NCI-H1694 (cell line): ENCODE measurements around the gene PRKCA.
A peak's percentile ranks its signal among the peaks of the same experiment; 100 is the strongest.

Experiments used
- DNase-seq: peaks from one replicate; lab custom pipeline; 2025; lab: John Stamatoyannopoulos, UW

Gene PRKCA

DNA sequence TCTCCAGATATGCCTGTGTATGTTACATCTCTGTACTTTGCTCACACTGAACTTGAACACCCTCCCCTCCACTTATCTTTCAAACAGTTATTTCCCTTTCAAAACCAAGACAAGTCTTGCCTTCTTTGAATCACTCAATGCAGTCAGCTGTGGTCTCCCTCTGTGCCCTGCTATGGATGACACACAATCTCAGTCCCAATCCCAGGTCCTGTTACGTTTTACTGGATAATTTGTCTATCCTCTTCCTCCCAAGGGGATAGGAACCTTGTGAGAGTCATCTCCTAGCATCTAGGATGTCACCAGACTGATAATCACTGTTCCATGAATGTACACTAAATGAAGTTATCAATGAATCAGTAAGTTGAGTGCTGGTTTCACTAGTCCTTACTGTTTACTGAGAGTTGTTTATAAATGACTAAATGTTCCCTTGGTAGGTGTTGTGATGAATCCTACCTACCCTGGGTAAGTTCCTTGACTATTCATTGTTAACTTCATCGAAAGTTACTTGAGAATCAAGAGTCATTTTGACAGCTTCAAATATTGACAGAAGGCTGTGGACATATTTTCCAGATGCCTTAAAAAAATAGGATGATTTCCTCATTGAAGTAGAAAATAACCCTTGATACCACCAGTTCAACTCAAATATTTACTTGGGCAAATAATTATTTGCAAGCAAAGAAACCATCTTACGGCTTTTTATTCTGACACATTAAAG lies 244.9 kb downstream of the PRKCA start:
- DNase-seq, result no peak

DNA sequence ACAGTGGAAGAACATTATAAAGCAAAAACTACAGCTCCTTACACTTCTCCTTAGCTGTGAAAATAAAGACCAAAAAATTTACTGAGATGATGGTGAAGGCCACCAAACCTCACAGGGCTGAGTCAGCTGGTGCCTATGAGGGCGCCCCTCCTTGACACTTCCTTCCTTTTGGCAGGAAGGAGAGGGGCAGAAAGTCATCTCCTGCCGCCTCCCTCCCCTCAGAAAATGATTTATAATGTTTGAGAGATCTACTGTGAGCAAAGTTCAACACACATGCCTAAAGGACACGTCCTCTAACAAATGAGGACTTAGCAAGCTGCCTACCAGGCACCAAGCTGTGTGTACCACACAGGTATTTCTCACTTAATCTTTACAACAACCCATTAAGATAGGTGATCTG lies 245.7 kb downstream of the PRKCA start:
- no peak for DNase-seq

DNA sequence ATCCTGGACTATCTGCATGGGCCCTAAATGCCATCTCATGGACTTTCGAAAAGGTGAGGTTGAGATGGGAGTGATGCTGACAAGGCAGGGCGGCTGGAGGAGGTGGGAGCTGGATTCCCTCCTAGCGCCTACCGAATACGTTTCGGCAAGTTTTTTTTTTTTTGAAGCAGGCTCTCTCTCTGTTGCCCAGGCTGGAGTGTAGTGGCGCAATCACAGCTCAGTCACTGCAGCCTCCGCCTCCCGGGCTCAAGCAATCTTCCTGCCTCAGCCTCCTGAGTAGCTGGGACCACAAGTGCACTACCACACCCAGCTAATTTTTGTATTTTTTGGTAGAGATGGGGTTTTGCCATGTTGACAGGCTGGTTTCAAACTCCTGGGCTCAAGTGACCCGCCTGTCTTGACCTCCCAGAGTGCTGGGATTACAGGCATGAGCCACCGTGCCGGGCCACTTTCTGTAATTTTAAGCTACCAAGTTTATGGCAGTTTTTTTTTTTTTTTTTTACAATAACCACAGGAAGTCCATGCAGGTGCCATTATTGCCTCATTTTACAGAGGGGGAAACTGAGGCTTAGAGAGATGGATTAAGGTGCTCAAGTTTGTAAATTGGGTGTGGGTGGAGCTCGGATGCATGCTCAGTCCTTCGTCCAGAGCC lies 246.4 kb downstream of the PRKCA start:
- no peak for DNase-seq

DNA sequence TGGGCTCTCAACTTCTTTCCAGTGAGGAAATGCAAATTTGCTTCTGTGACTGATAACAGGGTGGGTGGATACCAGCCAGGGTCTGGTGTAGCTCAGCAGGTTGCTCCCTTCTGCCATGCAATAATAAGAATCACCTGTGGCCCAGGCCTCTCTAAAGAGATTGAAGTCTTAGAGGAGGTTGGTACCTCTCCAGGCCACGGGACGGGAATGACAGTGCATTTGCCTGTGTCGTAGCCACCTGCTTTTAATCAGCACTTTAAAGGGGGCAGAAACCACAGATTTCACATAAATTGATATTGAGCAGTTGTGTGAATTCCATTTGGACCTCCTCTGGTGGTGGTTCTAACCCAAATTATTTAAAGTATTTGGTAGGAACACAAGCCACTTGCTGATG lies 246.9 kb downstream of the PRKCA start:
- no peak for DNase-seq

DNA sequence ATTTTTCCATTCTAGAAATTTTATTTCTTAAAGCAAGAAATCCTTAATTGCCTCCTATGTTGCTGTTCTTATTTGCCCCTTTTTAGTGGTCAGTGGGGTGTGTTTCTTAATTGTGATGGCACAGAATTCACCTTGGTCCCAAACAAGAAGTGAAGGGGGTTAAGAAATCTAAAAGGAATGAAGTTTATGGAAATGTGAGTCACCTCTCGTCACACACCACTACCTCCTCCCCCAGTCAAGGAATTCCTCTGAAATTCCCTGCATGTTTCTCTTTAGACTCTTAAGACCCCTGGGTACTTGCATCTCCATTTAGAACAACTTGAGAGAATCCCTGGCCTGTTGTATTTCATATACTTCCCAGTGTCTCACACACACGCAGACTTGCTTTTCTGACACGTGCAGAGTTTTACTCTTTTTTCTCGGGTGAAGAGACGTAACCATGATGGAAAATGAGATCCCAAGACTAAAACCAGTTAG lies 247.4 kb downstream of the PRKCA start:
- no peak for DNase-seq

DNA sequence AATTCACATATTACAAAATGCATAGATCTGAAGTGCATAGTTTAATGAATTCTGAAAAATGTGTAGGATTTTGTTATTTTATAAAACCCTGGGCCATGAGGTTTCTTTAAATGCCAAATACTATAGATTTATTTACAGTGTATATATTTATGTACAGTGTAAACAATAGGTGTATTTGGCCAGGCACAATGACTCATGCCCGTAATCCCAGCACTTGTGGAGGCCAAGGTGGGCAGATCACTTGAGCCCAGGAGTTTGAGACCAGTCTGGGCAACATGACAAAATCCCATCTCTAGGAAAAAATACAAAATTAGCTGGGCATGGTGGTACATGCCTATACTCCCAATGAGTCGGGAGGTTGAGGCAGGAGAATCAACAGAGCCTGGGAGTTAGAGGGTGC lies 249.4 kb downstream of the PRKCA start:
- DNase-seq, result no peak

DNA sequence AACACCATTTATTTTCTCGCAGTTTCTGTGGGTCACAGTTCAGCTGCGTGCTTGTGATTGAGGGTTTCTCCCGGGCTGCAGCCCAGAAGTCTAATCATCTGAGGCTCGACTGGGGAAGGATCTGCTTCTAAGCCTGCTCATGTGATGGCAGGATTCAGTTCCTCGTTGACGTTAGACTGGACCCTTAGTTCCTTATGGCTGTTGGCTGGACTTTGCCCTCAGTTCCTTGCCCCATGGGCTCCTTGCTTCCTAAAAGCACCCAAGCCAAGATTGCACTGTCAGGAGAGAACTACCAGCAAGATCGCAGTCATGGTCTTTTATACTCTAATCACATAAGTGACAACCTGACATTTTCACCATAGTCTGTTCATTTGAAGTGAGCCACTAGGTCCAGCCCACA lies 250.0 kb downstream of the PRKCA start:
- no peak for DNase-seq

DNA sequence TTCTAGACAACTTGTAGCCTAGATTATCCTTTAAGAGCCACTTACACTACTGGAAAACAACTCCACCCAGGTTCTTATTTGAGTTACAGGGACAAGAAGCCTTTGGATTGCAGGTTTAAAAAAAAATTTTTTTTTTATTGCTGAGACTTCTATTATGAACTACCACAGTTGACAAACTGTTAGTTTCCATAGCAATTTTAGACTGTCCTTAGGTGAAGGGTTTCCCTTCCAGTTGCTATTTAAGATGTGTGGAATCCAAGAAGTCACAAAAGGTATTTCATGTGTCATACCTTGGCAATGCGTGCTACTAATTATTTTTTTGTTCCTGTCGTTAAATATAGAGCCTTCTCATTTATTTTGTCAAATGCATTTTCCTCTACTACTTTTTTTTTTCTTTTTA lies 253.2 kb downstream of the PRKCA start:
- DNase-seq, result no peak

DNA sequence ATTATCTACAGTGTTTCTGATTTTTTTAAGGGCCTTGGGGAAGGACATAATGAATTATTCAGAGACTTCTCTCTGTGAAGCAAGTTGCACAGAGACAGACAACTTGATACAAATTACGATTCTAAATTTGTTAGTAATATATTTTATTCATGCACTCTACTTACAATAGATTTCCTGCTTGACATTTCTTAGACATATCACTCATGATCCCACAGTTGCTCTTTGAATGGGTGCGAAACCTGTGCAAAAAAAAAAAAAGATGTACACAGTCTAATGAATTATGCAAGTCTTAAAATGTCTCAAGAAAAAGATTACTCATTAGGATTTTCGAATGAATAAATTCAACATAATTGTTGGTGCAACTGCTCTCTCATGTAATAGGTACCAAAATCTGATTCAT lies 254.8 kb downstream of the PRKCA start:
- DNase-seq, result no peak

DNA sequence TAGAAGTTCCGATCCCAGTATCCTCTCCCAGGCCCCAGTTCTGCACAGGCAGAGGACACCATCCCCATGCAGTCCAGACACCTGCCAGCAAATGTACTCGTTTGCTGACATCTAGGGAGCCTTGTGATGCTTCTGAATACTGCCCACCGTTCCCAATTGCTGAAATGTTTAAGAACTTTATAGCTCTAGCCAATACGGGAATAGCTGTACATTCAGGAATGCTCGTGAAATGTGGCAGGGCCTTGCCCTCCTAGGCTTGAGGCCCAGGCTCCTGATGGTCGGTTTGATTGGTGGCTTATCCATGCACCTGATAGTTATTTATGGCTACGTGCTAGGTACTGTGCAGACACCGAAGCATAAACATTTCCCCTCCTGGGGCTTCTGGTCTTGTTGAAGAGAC lies 255.5 kb downstream of the PRKCA start:
- DNase-seq, result no peak

DNA sequence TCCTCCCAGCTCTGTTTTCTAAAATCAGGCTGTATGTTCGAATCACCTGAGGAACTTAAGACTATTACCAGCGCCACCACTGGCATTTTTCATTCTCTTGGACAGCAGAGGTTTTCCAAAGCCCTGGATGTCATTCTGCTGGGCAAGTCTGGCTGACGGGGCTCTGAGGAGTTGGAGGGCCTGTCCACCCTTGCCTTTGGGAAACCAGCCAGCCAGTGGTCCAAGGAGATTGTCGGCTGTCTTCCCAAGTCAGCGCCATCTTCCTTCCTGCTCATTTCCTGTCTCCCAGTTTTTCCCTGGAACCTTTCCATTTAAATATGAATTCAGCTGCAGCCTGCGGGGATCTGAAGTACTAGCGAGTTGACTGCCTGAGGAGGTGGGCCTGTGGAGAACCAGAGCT lies 258.3 kb downstream of the PRKCA start:
- no peak for DNase-seq

DNA sequence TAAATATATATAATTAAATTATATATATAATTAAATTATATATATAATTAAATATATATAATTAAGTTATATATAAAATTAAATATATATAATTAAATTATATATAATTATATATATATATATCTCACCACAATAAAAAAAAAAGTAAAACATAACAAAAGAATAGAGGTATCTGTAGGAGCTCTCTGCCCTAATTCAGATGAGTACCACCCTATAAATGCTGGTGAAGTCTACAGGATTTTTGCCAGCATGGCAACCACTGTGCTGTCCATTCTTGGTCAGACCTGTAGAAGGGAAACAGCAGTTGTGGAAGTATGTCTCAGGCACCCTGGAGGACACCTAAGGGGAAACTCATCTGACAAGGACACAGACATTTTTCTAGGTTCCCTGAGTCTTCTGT lies 259.7 kb downstream of the PRKCA start:
- DNase-seq, result no peak

DNA sequence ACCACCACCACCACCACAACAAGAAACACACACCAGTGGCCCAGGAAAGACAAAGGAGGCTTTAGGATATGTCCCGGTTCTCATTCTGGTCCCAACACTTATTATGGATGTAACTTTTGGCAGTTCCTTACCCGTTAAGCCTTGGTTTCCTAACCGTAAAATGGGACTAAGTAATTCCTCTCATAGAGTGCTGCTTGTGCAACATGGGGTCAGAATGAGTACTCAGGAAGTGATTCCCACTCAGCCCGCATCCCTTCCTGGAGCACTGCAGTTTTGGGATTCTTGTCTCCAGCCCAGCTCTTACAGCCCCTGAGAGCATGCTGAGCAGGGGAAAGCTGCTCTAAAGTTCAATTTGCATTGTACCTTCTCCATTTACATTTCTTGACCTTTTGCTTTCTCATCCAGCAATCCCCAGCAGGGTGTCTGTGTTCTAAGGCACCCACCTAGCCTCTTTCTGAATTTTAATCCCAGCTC lies 262.6 kb downstream of the PRKCA start:
- no peak for DNase-seq

DNA sequence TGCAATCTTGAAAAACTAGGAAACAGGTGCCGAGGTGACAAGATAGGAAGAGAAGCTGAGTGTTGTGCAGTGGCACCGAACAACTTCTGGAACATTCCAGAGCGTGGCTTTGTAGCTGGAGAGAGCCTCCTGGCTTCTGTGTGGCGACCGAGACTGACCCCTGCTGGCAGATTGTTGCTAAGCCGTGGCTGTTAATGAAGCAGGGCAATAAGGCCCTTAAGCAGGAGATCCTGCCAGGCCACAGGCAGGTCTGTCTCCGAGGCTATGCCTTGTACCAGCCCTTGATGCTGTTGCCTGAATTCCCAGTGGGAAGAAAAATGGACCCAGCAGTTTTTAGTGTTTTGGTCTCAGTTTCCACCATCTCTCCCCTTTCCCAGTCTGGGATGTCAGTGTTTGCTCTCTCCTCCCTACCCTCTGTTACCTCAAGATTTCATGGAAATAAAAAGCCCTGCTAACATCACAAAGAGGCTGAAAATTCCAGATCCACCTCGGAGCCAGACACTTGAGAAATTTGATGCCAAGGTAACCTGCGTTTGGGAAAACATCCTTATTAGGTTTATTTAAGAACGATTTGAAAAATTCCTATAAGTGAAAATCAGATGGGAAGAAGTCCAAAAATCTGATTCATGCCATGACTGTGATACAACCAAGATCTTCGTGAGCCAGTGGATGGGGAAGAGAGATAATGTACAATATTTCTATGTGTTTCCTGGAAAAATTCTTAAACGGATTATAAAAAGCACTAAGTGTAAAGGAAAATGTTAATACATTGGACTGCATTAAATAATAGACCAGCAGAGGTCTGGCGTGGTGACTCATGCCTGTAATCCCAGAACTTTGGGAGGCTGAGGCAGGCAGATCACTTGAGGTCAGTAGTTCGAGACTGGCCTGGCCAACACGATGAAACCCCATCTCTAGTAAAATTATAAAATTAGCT lies 265.1 kb downstream of the PRKCA start:
- peak; percentile 35 for DNase-seq

DNA sequence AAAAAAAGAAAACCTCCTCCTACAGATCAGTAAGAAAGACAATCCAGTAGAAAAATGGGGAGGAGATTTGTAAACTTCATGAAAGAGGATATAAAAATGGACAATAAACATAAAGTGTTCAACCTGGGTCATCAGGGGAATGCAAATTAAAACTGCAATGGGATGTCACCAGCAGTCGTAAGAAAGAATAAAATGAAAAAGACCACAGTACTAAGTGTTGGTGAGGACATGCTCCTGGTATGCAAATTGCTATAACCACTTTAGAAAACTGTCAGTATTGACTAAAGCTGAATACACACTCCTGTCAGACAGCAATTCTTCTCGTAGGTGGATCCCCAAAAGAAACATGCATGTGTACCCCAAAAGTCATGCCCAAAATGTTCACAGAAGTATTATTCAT lies 267.2 kb downstream of the PRKCA start:
- DNase-seq, result no peak

DNA sequence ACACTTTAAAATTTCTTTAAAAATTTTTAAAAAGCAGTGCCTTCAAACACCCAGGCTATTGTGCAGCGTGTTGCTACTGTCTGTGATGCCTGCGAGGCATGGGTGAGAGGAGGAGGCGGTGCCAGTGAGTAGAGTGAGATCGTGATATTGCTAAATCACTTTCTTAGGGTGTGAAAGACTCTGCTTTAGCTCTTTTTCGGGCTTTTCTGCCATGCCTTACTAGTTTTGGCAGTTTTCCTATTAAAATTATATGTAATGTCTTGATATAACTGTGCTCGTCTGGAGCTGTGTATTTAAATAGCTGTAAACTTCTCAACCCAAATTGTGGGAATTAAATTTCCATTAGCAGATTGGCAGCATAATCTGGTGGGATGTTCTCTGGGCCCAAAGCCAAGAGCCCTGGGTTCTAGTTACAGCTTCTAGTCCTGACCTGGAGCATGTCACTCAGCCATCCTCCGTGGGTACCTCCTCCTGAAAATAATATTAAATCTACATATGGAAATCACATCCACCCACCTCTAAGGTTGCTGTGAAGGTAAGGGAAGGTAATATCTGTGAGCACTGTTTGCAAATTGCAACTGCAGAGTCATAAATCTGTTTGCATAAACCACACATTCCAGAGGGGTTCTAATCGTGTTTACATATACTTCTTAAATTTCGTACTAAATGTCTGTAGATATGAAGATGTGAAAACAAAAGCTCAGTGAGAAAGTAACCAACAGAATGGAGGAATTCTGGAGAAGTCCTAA lies 268.2 kb downstream of the PRKCA start:
- no peak for DNase-seq

DNA sequence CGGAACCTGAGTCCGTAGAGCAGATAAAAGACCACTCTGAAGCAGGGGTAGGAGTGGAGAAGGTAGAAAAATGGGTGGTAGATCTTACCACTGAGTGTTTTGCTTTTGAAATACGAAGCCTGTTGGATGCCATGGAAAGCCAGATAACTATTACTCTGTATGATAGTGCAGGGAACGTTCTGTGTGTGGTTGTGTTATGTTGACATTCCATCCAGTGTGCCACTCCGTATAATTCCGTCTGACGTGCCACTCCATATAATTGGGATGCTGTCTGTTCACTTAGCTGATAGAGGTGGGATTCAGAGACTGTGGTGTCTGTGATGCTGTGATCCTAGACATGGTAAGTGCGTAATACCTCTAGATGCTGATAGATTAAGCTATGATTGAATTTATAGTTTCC lies 269.3 kb downstream of the PRKCA start:
- DNase-seq, result no peak

DNA sequence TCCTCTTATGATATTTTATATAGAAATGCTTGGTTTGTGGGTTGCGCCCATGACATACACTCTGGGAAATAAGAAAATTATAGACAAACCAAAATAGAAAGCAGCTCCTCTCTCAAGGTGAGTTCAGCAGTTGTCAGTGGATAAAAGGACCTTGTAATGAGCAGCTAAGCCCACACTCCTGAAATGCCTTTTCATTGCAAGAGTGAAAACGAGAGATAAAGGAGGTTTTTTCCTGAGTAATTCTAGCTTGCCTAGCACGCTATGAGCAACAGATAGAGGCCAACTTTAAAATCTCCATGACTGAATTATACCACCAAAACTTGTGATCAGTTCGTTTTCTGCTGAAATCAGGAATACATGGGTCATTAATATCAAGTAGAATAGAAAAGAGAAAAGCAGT lies 270.7 kb downstream of the PRKCA start:
- DNase-seq, result no peak

DNA sequence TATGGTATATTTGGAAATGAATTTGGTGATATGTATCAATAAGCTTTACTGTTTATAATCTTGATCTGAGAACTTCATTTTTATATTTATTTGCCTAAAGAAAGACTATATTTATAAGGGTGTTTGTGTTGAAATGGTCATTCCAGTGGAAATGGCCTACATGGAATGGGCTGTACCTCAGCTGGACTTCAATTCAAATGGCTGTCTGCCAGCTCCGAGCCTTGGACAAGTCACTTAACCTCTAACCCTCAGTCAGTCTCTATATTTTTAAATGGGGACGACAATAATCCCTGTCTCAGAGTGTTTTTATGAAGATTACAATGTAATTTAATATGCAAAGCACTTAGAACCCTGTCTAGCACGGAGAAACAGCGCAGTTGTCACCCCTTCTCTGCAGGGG lies 271.7 kb downstream of the PRKCA start:
- DNase-seq, result no peak

DNA sequence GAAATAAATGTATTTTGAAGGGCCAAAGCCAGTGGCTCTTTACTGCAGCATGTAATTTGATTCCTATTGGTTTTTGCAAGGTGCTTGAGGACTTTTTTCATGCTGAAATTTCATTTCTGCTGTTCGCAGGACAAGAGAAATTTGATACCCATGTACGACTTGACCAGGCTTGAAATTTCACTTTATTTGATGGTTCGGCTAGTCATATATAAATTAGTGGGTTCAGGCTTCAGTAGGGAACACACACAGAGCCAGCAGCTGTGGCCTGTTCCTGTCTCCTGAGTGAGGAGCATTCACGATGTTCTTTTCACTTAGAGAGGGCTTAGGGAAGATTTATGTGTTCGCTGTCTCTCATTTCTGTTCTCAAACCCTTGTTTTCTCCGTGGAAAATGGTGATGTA lies 274.1 kb downstream of the PRKCA start:
- DNase-seq, result no peak

DNA sequence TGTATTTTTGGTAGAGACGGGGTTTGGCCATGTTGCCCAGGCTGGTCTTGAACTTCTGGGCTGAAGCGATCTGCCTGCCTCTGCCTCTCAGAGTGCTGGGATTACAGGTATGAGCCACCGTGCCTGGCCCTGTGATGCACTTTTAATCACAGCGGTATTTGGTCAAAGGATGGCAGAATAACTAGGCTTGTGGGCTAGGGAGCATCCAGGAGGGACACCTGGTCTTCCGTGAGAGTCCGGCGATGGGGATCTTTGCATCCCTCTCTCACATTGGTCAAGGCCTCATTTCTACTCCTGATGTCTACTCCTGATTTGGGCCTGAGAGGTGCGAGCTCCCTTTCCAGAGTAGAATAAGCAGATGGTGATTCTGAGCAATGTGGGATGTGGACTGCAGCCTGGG lies 274.6 kb downstream of the PRKCA start:
- no peak for DNase-seq
